Mesothelial cell of epicardium (in vitro differentiated cells): ENCODE results near the gene ARAP1. TPM values are rescaled to one million over a fixed set of nuclear protein-coding genes. Genes with fewer than 3 reads are reported as not detected.
A peak's percentile ranks its signal among the peaks of the same experiment; 100 is the strongest.

Experiments used
- DNase-seq, 2 experiments: peaks; one replicate each; pipeline ENCODE4 v3.0.0; 2021; ENCODE audit warnings: low spot score in 2 of 2; ENCODE audit not compliant: unreplicated experiment in 2 of 2
- H3K27ac Mint-ChIP-seq: 2 replicates; pipeline ENCODE4 v1.8.0; 2021; ENCODE audit warnings: mixed read lengths
- H3K27me3 Mint-ChIP-seq: 2 replicates; pipeline ENCODE4 v1.8.0; 2021; ENCODE audit warnings: low read depth, mixed read lengths
- H3K36me3 Mint-ChIP-seq: 2 replicates; pipeline ENCODE4 v1.8.0; 2021; ENCODE audit warnings: mixed read lengths
- H3K4me1 Mint-ChIP-seq: 2 replicates; pipeline ENCODE4 v1.8.0; 2021; ENCODE audit warnings: mixed read lengths
- H3K4me3 Mint-ChIP-seq: 2 replicates; pipeline ENCODE4 v1.8.0; 2021; ENCODE audit warnings: mild to moderate bottlenecking, moderate library complexity, mixed read lengths
- H3K9me3 Mint-ChIP-seq: 2 replicates; pipeline ENCODE4 v1.8.0; 2021; ENCODE audit warnings: mixed read lengths
- total RNA-seq: library from RNA; stranded (reverse); gene quantifications from 3 replicates; pipeline ENCODE4 v1.2.1, GENCODE V29; 2021
- TF ChIP-seq, protein P1 (sequence below): fragments of 200-600 bp; sonication (generic); IDR thresholded peaks from one replicate; pipeline ENCODE4 v1.5.0; 2021; ENCODE audit warnings: antibody characterized with exemption; ENCODE audit not compliant: unreplicated experiment

The ARAP1 gene
- total RNA-seq = 154 to 163 TPM (median 155 TPM) in 3 replicates

DNA sequence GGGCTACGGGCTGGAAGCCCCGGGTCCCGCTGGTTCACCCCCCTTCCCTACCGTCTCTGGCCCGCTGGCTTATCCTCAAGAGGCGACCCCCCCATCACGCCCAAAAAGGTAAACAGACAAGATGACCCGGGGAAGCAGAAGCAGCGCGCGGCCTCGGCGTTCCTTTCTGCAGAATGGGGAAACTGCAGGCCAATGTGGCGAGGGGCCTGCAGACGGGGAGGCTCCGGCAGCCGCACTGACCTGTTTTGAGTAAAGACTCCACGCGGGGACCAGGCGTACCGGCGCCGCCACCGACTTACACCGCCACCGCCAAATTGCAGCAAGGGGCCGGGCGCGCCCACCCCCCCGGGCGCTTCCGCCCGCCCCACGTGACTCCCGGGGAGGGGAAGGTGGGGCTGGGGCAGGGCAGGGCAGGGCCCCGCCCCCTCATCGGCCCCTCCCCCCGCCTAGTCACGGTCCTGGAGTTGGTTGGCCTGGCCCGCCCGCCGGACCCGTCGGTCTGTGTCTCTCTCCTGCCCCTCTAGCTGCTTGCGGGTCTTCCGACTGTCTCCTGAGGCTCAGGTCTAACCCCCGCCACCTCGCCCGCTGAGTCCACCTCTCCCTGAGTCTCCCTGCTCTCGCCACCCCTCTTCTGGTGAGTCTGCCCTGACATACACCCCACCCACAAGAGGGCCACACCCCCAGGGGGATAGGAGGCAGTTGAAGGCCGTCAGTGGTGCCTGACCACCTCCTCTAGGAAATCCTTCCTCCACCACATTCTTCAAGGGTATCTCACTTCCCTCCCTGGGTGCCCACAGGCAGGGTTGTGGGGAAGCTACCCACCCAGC lies at the start of gene ARAP1:
Gene ARAP1 (minus strand): TSS at position 321 of the 827 bp plus-strand sequence. CDS start 25,280 bp downstream, outside the sequence.
- DNase-seq = peak; percentile 61 to 62
- H3K27me3 Mint-ChIP-seq = no peaks in the 10 kb centered on the region
- peak within 1 kb of the TSS; percentile 88 for H3K27ac Mint-ChIP-seq
- H3K4me3 Mint-ChIP-seq = peak within 1 kb of the TSS; percentile 94
- TF ChIP-seq, protein P1, sequence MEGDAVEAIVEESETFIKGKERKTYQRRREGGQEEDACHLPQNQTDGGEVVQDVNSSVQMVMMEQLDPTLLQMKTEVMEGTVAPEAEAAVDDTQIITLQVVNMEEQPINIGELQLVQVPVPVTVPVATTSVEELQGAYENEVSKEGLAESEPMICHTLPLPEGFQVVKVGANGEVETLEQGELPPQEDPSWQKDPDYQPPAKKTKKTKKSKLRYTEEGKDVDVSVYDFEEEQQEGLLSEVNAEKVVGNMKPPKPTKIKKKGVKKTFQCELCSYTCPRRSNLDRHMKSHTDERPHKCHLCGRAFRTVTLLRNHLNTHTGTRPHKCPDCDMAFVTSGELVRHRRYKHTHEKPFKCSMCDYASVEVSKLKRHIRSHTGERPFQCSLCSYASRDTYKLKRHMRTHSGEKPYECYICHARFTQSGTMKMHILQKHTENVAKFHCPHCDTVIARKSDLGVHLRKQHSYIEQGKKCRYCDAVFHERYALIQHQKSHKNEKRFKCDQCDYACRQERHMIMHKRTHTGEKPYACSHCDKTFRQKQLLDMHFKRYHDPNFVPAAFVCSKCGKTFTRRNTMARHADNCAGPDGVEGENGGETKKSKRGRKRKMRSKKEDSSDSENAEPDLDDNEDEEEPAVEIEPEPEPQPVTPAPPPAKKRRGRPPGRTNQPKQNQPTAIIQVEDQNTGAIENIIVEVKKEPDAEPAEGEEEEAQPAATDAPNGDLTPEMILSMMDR = no peak
- H3K4me1 Mint-ChIP-seq = peaks cover 16% of the 10 kb centered on the region
- H3K36me3 Mint-ChIP-seq = peaks cover 20% of the 10 kb centered on the region
- no peaks in the 10 kb centered on the region for H3K9me3 Mint-ChIP-seq

DNA sequence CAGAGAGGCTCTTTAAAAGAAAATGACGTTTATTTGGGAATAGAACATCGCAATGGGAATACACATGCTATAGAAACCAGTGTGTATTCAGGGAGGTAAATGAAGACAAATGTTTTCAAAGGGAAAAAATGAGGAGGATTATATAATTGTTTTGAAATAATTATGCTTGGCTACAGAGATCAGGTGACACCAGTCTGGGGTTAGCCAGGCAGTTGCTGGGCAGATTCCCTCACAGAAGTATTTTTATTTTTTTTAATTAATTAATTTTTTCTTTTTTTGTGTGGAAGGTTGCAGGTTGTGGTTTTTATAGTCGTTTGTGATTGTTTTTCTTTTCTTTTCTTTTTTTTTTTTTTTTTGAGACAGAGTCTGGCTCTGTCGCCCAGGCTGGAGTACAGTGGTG lies 47.2 kb upstream of the ARAP1 start:
- peaks cover 7% of the 10 kb centered on the region for H3K4me1 Mint-ChIP-seq
- no peak for DNase-seq
- H3K27me3 Mint-ChIP-seq = no peaks in the 10 kb centered on the region
- no peak overlapping the region for H3K4me3 Mint-ChIP-seq
- TF ChIP-seq, protein P1 = no peak
- H3K27ac Mint-ChIP-seq = no peak overlapping the region
- H3K36me3 Mint-ChIP-seq = no peaks in the 10 kb centered on the region
- H3K9me3 Mint-ChIP-seq = no peaks in the 10 kb centered on the region

DNA sequence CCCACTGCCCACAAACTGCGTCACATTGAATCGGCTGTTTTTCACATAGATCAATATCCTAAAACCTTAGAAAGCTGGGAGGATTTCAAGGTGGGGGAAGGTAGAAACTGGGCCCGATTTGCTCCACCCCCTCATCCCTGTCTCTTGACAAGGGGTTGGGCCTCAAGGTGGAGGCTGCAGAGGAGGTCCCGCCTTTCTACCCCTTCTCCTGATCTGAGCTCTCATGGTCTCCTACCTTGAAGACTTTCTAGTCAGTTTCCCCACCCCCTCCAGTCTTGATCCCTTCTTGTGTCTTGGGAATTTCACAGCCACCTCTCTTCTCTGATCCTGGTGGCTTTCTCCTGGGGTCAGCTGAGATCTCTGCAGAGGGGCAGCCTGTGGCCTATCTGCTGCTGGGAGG lies 46.2 kb upstream of the ARAP1 start:
- H3K4me3 Mint-ChIP-seq = no peak overlapping the region
- peaks cover 13% of the 10 kb centered on the region for H3K4me1 Mint-ChIP-seq
- TF ChIP-seq, protein P1 = no peak
- peak overlapping the region; percentile 67 for H3K27ac Mint-ChIP-seq
- H3K36me3 Mint-ChIP-seq = no peaks in the 10 kb centered on the region
- no peaks in the 10 kb centered on the region for H3K27me3 Mint-ChIP-seq
- H3K9me3 Mint-ChIP-seq = no peaks in the 10 kb centered on the region
- no peak for DNase-seq

DNA sequence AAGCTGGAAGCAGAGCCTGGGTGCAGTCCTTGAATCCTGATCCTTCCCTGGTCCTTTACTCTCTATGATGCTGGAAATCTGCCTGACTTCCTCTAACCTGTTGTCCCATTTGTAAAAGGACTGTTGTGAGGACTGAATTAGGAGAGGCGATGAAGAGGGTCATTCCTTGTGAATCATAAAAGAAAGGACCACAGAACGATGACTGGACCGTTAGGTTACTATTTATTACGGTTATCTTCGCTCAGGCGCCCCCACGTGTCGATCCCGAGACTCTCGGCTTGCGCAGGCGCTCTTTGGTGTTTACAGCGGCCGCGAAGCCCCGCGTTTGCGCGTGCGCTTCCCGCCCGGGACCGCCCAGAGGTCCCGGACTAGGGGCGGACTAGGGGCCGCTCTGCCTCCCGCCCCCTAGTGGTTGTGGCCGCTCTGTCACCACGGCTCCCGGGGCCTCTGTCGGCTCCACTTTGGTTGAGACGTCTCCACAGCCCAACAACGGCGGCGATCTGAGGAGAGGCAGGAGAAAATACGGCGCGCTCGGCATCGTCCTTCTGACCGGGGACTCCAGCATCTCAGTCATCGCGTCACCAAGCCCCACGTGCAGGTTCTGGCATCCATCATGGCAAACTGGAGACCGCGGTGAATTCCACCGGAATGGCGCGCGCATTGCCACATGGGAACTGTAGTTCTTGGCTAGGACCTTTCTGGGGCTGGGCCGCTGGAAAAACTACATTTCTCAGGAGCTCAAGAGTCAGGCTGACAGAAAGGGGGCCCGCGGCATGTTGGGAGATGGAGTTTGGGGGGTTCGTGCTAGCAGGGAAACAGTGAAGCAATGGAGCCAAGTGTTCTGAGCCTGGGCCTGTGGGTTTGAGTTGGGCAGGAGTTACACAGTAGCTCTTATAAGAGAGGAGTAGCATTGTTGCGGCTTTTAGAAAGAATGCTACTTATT lies 41.5 kb upstream of the ARAP1 start, which contains the start of gene STARD10:
Gene STARD10 (minus strand): TSS at position 623 of the 943 bp plus-strand sequence. CDS start 12,866 bp downstream, outside the sequence.
- H3K27ac Mint-ChIP-seq = peak within 1 kb of the TSS; percentile 99
- TF ChIP-seq, protein P1 = peak; percentile 98
- H3K27me3 Mint-ChIP-seq = no peaks in the 10 kb centered on the region
- peak; percentile 94 to 97 for DNase-seq
- H3K4me1 Mint-ChIP-seq = peaks cover 19% of the 10 kb centered on the region
- no peaks in the 10 kb centered on the region for H3K36me3 Mint-ChIP-seq
- peak within 1 kb of the TSS; percentile 97 for H3K4me3 Mint-ChIP-seq
- no peaks in the 10 kb centered on the region for H3K9me3 Mint-ChIP-seq

DNA sequence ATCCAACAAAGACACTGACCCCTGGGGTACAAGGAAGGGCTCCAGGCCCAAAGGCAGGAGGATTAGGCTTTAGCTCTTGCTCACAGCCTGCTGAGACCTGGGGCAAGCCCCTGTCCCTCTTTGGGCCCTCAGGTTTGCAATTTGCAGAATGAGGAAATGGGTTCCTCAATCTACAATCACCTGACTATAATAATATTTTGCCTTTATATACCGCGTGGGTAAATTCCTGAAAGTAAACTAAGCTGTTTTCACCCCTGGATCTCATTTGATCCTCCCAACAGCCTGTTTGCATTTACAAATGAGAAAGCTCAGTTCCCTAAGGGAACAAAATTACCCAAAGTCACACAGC lies 40.8 kb upstream of the ARAP1 start:
- Mint-ChIP-seq H3K4me3 (peak overlapping the region; percentile 97), H3K4me1 (peaks cover 19% of the 10 kb centered on the region), H3K27me3 (no peaks in the 10 kb centered on the region), H3K27ac (peak overlapping the region; percentile 99), H3K9me3 (no peaks in the 10 kb centered on the region), H3K36me3 (no peaks in the 10 kb centered on the region)
- DNase-seq = no peak
- TF ChIP-seq, protein P1 = no peak
